ENCODE measurements around the gene SCN9A. TPM values are rescaled to one million over a fixed set of nuclear protein-coding genes. Genes with fewer than 3 reads are reported as not detected.

The SCN9A gene
- total RNA-seq, 1 donor from 2014 or later, result 7.8 TPM

- no peaks in the 10 kb centered on the region for H3K27me3 ChIP-seq (ENCODE audit: insufficient read depth, low read length)
- H3K4me1 ChIP-seq (ENCODE audit: insufficient read depth, low read length), result no peaks in the 10 kb centered on the region
- no peak overlapping the region for H3K4me3 Mint-ChIP-seq (ENCODE audit: unreplicated experiment)
- FAIRE-seq, result peak; percentile 5
- H3K27ac Mint-ChIP-seq (ENCODE audit: unreplicated experiment), result no peak overlapping the region
- H3K27me3 Mint-ChIP-seq (ENCODE audit: low read depth, unreplicated experiment), result no peaks in the 10 kb centered on the region
- no peaks in the 10 kb centered on the region for H3K79me2 ChIP-seq (ENCODE audit: insufficient read depth, low read length)
- H3K36me3 ChIP-seq (ENCODE audit: insufficient read depth, low read length), result no peaks in the 10 kb centered on the region
- no peak overlapping the region for H3K4me3 ChIP-seq (ENCODE audit: insufficient read depth, low read depth, low read length)
- no peak overlapping the region for H3K4me2 ChIP-seq (ENCODE audit: low read length)
- H3K9me3 ChIP-seq (ENCODE audit: insufficient read depth, low read depth, low read length), result no peaks in the 10 kb centered on the region
- H2AFZ ChIP-seq (ENCODE audit: low read depth, low read length), result no peak overlapping the region
- no peak for TF ChIP-seq CTCF (IDR thresholded peaks at IDR 0.05; ENCODE audit: insufficient read depth, low read depth, low read length)
- no peak for TF ChIP-seq EZH2 (IDR thresholded peaks at IDR 0.05; ENCODE audit: insufficient read depth, low read length)
- H3K27ac ChIP-seq (ENCODE audit: low read depth, low read length), result no peak overlapping the region
- no peaks in the 10 kb centered on the region for H3K36me3 Mint-ChIP-seq (ENCODE audit: low read depth, unreplicated experiment)
- DNase-seq (ENCODE audit: low read depth), result no peak
- H4K20me1 ChIP-seq (ENCODE audit: insufficient read depth, low read length), result no peaks in the 10 kb centered on the region
- H3K9me3 Mint-ChIP-seq (ENCODE audit: unreplicated experiment), result no peaks in the 10 kb centered on the region
- H3K4me1 Mint-ChIP-seq (ENCODE audit: low read depth, unreplicated experiment), result peaks cover 4% of the 10 kb centered on the region
- H3K9ac ChIP-seq (ENCODE audit: low read length), result no peak overlapping the region
Observed at GRCh38 chr2:166380615-166381014, 4.9 kb upstream of the SCN9A start.

GRCh38 chr2:166376873-166377272 lies 1.1 kb upstream of the SCN9A start:
- H3K27ac ChIP-seq (ENCODE audit: low read depth, low read length), result no peak overlapping the region
- no peaks in the 10 kb centered on the region for H3K9me3 ChIP-seq (ENCODE audit: insufficient read depth, low read depth, low read length)
- Mint-ChIP-seq H3K27me3 (ENCODE audit: low read depth, unreplicated experiment) (no peaks in the 10 kb centered on the region), H3K36me3 (ENCODE audit: low read depth, unreplicated experiment) (no peaks in the 10 kb centered on the region), H3K4me3 (ENCODE audit: unreplicated experiment) (peak overlapping the region; percentile 95), H3K4me1 (ENCODE audit: low read depth, unreplicated experiment) (peaks cover 13% of the 10 kb centered on the region), H3K9me3 (ENCODE audit: unreplicated experiment) (no peaks in the 10 kb centered on the region), H3K27ac (ENCODE audit: unreplicated experiment) (no peak overlapping the region)
- no peak overlapping the region for H2AFZ ChIP-seq (ENCODE audit: low read depth, low read length)
- DNase-seq (ENCODE audit: low read depth), result no peak
- H3K4me3 ChIP-seq (ENCODE audit: insufficient read depth, low read depth, low read length), result peak overlapping the region; percentile 79
- no peak overlapping the region for H3K9ac ChIP-seq (ENCODE audit: low read length)
- H3K36me3 ChIP-seq (ENCODE audit: insufficient read depth, low read length), result no peaks in the 10 kb centered on the region
- peak overlapping the region; percentile 98 for H3K4me2 ChIP-seq (ENCODE audit: low read length)
- no peak for FAIRE-seq
- peaks cover 5% of the 10 kb centered on the region for H3K4me1 ChIP-seq (ENCODE audit: insufficient read depth, low read length)
- H4K20me1 ChIP-seq (ENCODE audit: insufficient read depth, low read length), result no peaks in the 10 kb centered on the region
- no peaks in the 10 kb centered on the region for H3K27me3 ChIP-seq (ENCODE audit: insufficient read depth, low read length)
- peaks cover 6% of the 10 kb centered on the region for H3K79me2 ChIP-seq (ENCODE audit: insufficient read depth, low read length)
- TF ChIP-seq EZH2 (IDR thresholded peaks at IDR 0.05; ENCODE audit: insufficient read depth, low read length) (no peak), CTCF (IDR thresholded peaks at IDR 0.05; ENCODE audit: insufficient read depth, low read depth, low read length) (no peak)

GRCh38 chr2:166376488-166376828 lies 714 bp upstream of the SCN9A start:
- H3K4me3 ChIP-seq (ENCODE audit: insufficient read depth, low read depth, low read length), result peak overlapping the region; percentile 79
- H3K4me1 Mint-ChIP-seq (ENCODE audit: low read depth, unreplicated experiment), result peaks cover 13% of the 10 kb centered on the region
- H3K27me3 Mint-ChIP-seq (ENCODE audit: low read depth, unreplicated experiment), result no peaks in the 10 kb centered on the region
- H3K4me2 ChIP-seq (ENCODE audit: low read length), result peak overlapping the region; percentile 98
- peak overlapping the region; percentile 86 for H3K27ac Mint-ChIP-seq (ENCODE audit: unreplicated experiment)
- peak overlapping the region; percentile 71 for H3K9ac ChIP-seq (ENCODE audit: low read length)
- TF ChIP-seq CTCF (IDR thresholded peaks at IDR 0.05; ENCODE audit: insufficient read depth, low read depth, low read length), result no peak
- no peak for TF ChIP-seq EZH2 (IDR thresholded peaks at IDR 0.05; ENCODE audit: insufficient read depth, low read length)
- H3K36me3 Mint-ChIP-seq (ENCODE audit: low read depth, unreplicated experiment), result no peaks in the 10 kb centered on the region
- no peaks in the 10 kb centered on the region for H3K27me3 ChIP-seq (ENCODE audit: insufficient read depth, low read length)
- H3K79me2 ChIP-seq (ENCODE audit: insufficient read depth, low read length), result peaks cover 6% of the 10 kb centered on the region
- FAIRE-seq (no peak), DNase-seq (ENCODE audit: low read depth) (no peak)
- H4K20me1 ChIP-seq (ENCODE audit: insufficient read depth, low read length), result no peaks in the 10 kb centered on the region
- H3K4me1 ChIP-seq (ENCODE audit: insufficient read depth, low read length), result peaks cover 5% of the 10 kb centered on the region
- no peaks in the 10 kb centered on the region for H3K9me3 Mint-ChIP-seq (ENCODE audit: unreplicated experiment)
- H3K27ac ChIP-seq (ENCODE audit: low read depth, low read length), result peak overlapping the region; percentile 56
- no peaks in the 10 kb centered on the region for H3K36me3 ChIP-seq (ENCODE audit: insufficient read depth, low read length)
- H2AFZ ChIP-seq (ENCODE audit: low read depth, low read length), result peak overlapping the region; percentile 88
- peak overlapping the region; percentile 95 for H3K4me3 Mint-ChIP-seq (ENCODE audit: unreplicated experiment)
- H3K9me3 ChIP-seq (ENCODE audit: insufficient read depth, low read depth, low read length), result no peaks in the 10 kb centered on the region
